Raji (cell line): Measurements from ENCODE around the gene MTERF4.

Experiments
- POLR2A ChIP-seq: IDR thresholded peaks from 2 replicates; pipeline ENCODE4 v1.6.1; 2011; ENCODE audit warnings: low read depth, low read length, control low read depth; ENCODE audit not compliant: insufficient read depth

Gene MTERF4

GRCh38 chr2:241070811-241071676 is 31.0 kb downstream of the MTERF4 start:
- no peak for TF ChIP-seq POLR2A

GRCh38 chr2:241070361-241070760 is 31.7 kb downstream of the MTERF4 start:
- TF ChIP-seq POLR2A, result no peak

GRCh38 chr2:241069821-241070281 is 32.2 kb downstream of the MTERF4 start:
- no peak for TF ChIP-seq POLR2A

- no peak for TF ChIP-seq POLR2A
Measured at GRCh38 chr2:241068942-241069810, 32.9 kb downstream of the MTERF4 start.

- TF ChIP-seq POLR2A, result no peak
Measured at GRCh38 chr2:241068136-241068941, 33.7 kb downstream of the MTERF4 start.

GRCh38 chr2:241067501-241068135 is 34.5 kb downstream of the MTERF4 start:
- TF ChIP-seq POLR2A, result no peak

- TF ChIP-seq POLR2A, result no peak
Measured at GRCh38 chr2:241066893-241067341, 35.2 kb downstream of the MTERF4 start.

GRCh38 chr2:241066171-241066892 is 35.8 kb downstream of the MTERF4 start:
- TF ChIP-seq POLR2A, result no peak

GRCh38 chr2:241065355-241065803 is 36.7 kb downstream of the MTERF4 start:
- no peak for TF ChIP-seq POLR2A

GRCh38 chr2:241064802-241065354 is 37.2 kb downstream of the MTERF4 start:
- TF ChIP-seq POLR2A, result no peak

GRCh38 chr2:241064008-241064801 is 37.9 kb downstream of the MTERF4 start:
- TF ChIP-seq POLR2A, result no peak

GRCh38 chr2:241063587-241063986 is 38.5 kb downstream of the MTERF4 start:
- TF ChIP-seq POLR2A, result no peak
